Type B pancreatic cell (in vitro differentiated cells): ENCODE measurements around the gene SLC27A3. TPM values are rescaled to one million over a fixed set of nuclear protein-coding genes. Genes with fewer than 3 reads are reported as not detected.
"Not testable (repeated sequence)": the region's sequence is repeated elsewhere in the genome, so short reads cannot be mapped to it uniquely, and the experiment has no call there.

Experiments
- DNase-seq: peaks from one replicate; pipeline ENCODE4 v3.0.0; 2021; ENCODE audit warnings: mixed read lengths; ENCODE audit not compliant: unreplicated experiment; ENCODE audit errors: extremely low spot score
- H3K27ac Mint-ChIP-seq: 2 replicates; pipeline ENCODE4 v1.8.0; 2021; ENCODE audit warnings: mild to moderate bottlenecking, mixed read lengths
- H3K27me3 Mint-ChIP-seq: 2 replicates; pipeline ENCODE4 v1.8.0; 2021; ENCODE audit warnings: mixed read lengths
- H3K36me3 Mint-ChIP-seq: 2 replicates; pipeline ENCODE4 v1.8.0; 2021; ENCODE audit warnings: mixed read lengths
- H3K4me1 Mint-ChIP-seq: one replicate; pipeline ENCODE4 v1.8.0; 2021; ENCODE audit warnings: mixed read lengths; ENCODE audit not compliant: unreplicated experiment
- H3K4me3 Mint-ChIP-seq: 2 replicates; pipeline ENCODE4 v1.8.0; 2021; ENCODE audit warnings: mild to moderate bottlenecking, mixed read lengths
- H3K9me3 Mint-ChIP-seq: 2 replicates; pipeline ENCODE4 v1.8.0; 2021; ENCODE audit warnings: mixed read lengths
- total RNA-seq: library from RNA; stranded (reverse); gene quantifications from 2 replicates; pipeline ENCODE4 v1.2.1, GENCODE V29; 2021; ENCODE audit warnings: low replicate concordance
- TF ChIP-seq, protein P1 (sequence below): fragments of 200-600 bp; sonication (generic); conservative IDR thresholded peaks from 2 replicates; pipeline ENCODE4 v1.5.0; 2021; ENCODE audit warnings: antibody characterized with exemption, mild to moderate bottlenecking

Gene SLC27A3
- total RNA-seq, 1 donor from 2014 or later, result 20.6 TPM

DNA sequence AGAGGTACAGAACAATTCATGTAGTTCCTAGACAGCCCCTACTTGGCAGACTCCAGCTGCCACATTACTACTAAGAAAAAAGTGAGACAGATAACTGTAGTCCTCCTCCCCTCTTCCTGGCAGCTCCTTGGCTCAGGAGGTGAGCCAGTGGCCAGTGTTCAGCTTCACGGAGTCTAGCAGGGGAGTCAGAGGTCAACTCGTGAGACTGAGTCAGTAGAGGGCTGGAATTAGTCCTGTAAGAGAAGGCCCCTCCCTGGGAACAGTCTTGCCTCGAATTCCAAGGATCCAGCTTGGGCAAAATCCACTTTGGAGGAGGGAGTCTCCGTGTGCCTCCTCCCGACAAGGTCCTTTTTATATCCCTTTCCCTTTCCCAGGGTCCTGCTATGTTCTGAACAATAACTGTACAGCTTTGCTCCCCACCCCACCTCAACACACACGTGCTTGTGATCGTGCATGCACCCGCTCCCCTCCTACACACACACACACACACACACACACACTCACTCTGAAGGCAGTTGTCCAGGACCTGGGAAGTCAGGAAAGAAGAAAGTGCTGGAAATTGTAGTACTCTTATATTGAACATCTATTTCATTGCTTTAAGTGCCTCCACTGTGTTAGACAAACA lies 22.5 kb upstream of the SLC27A3 start:
- Mint-ChIP-seq H3K4me1 (peaks cover 6% of the 10 kb centered on the region), H3K36me3 (peaks cover 28% of the 10 kb centered on the region), H3K4me3 (no peak overlapping the region), H3K27me3 (no peaks in the 10 kb centered on the region), H3K27ac (no peak overlapping the region), H3K9me3 (no peaks in the 10 kb centered on the region)
- no peak for DNase-seq
- TF ChIP-seq, protein P1, sequence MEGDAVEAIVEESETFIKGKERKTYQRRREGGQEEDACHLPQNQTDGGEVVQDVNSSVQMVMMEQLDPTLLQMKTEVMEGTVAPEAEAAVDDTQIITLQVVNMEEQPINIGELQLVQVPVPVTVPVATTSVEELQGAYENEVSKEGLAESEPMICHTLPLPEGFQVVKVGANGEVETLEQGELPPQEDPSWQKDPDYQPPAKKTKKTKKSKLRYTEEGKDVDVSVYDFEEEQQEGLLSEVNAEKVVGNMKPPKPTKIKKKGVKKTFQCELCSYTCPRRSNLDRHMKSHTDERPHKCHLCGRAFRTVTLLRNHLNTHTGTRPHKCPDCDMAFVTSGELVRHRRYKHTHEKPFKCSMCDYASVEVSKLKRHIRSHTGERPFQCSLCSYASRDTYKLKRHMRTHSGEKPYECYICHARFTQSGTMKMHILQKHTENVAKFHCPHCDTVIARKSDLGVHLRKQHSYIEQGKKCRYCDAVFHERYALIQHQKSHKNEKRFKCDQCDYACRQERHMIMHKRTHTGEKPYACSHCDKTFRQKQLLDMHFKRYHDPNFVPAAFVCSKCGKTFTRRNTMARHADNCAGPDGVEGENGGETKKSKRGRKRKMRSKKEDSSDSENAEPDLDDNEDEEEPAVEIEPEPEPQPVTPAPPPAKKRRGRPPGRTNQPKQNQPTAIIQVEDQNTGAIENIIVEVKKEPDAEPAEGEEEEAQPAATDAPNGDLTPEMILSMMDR, result no peak

DNA sequence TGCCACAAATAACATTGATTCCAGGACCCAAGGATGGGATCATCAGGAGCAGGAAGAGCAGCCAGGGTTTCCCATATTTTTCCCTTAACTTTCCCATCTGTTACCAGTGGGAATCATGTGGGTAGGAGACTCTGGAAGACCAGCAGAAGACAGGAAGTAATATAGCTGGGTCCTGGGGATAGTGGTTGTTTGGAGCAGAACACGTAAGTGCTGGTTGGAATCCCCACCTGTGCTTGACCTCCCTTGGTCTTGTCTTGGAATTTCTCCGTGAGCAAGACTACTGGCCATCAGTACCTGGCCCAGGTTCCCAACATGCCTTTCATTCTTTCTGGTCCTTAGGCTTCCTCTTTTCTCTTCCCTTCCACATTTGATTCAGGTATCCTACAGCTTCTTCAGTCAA lies 20.9 kb upstream of the SLC27A3 start:
- Mint-ChIP-seq H3K4me1 (peaks cover 4% of the 10 kb centered on the region), H3K9me3 (no peaks in the 10 kb centered on the region), H3K27ac (no peak overlapping the region), H3K27me3 (no peaks in the 10 kb centered on the region), H3K36me3 (peaks cover 24% of the 10 kb centered on the region), H3K4me3 (no peak overlapping the region)
- DNase-seq, result no peak
- TF ChIP-seq, protein P1, result no peak

DNA sequence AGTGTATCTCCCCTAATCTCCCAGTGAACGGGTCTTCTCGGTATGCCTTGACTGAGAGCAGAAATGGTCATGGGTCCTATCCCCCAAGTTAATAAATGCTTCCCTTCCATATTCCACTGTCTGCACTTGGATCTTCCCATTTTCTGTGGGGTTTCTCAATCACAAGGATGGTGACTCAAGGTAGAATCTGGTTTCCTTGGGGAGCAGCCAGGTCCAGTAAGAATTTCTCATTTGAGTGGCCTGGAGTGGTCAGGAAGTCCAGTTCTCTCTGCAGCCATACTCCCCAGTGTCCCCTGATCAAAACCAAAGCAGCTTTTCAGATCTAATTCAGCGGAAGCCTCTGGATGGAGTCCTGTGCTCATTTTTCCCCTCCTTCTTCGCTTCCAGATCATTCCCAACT lies 14.8 kb upstream of the SLC27A3 start:
- H3K4me1 Mint-ChIP-seq, result no peaks in the 10 kb centered on the region
- no peak overlapping the region for H3K4me3 Mint-ChIP-seq
- no peaks in the 10 kb centered on the region for H3K27me3 Mint-ChIP-seq
- H3K36me3 Mint-ChIP-seq, result peaks cover 20% of the 10 kb centered on the region
- DNase-seq, result no peak
- TF ChIP-seq, protein P1, result no peak
- H3K9me3 Mint-ChIP-seq, result no peaks in the 10 kb centered on the region
- H3K27ac Mint-ChIP-seq, result no peak overlapping the region

DNA sequence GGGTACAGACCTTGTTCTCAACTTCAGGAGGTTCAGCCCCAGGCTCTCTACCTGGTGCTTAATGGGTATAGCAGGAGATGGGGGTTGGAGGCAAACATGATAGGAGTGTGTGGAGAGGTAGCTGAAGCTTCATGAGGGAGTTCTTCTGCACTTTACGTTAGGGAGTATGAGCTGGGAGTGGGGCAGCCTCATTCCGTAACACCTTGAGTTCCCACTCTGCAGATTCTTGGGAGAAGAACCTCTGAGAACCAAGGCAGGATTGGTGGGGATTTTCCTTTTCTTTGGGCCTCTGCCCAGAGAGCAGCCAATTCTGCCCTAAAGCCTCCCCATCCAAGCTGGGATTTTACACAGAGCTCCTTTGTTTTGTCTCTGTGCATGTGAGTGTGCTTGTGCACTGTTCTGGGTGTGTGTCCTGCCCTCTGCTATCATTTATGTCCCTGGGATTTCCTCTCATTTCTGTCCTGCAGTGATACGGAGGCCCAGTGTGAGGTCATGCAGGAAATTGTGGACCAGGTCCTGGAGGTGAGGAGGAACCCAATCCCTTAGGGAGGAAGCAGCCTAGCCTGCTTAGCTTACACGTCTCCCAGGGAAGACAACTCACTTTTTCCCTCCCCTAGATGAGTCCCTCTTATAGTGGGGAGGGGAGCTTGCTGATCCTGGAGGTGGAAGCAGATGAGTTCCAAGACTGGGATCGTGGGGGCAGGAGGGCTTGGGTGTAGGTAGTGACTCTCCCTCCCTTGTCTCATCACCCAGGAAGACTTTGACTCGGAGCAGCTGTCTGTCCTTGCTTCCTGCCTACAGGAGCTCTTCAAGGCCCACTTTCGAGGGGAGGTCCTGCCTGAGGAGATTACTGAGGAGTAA lies 11.6 kb upstream of the SLC27A3 start:
- H3K27me3 Mint-ChIP-seq, result no peaks in the 10 kb centered on the region
- no peaks in the 10 kb centered on the region for H3K4me1 Mint-ChIP-seq
- no peak overlapping the region for H3K4me3 Mint-ChIP-seq
- no peaks in the 10 kb centered on the region for H3K9me3 Mint-ChIP-seq
- no peak for DNase-seq
- TF ChIP-seq, protein P1, result no peak
- no peak overlapping the region for H3K27ac Mint-ChIP-seq
- peaks cover 23% of the 10 kb centered on the region for H3K36me3 Mint-ChIP-seq

DNA sequence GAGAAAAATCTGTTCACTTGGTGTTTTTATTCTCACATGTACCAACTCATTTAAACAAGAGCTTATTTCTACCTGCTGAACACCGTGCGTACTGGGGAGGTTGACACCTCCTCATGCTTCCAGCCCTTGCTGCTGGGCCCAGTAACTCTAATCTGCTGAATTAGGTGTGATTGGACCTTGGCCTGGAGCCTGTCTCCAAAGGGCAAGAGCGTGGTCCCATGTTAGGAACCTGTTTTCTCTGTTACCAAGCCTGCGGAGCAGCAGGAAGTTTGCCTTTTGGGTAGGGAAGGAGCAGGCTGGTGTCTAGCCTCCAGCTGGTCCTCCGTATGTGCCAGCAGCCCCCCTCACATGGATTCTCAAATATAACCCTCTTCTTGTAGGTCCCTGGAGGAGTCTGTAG lies 10.9 kb upstream of the SLC27A3 start:
- H3K36me3 Mint-ChIP-seq, result peaks cover 23% of the 10 kb centered on the region
- no peak overlapping the region for H3K4me3 Mint-ChIP-seq
- no peaks in the 10 kb centered on the region for H3K9me3 Mint-ChIP-seq
- no peaks in the 10 kb centered on the region for H3K27me3 Mint-ChIP-seq
- no peak for DNase-seq
- no peak overlapping the region for H3K27ac Mint-ChIP-seq
- TF ChIP-seq, protein P1, result no peak
- H3K4me1 Mint-ChIP-seq, result no peaks in the 10 kb centered on the region

DNA sequence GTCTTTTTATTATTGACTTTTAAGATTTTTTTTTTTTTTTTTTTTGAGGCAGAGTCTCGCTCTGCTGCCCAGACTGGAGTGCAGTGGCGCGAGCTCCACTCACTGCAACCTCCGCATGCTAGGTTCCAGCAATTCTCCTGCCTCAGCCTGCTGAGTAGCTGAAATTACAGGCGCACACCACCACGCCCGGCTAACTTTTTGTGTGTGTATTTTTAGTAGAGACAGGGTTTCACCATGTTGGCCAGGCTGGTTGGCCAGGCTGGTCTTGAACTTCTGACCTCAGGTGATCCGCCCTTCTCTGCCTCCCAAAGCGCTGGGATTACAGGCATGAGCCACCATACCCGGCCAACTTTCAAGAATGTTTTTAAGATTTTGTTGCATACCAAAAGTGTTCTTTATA lies 8.5 kb upstream of the SLC27A3 start:
- H3K27me3 Mint-ChIP-seq, H3K9me3 Mint-ChIP-seq, DNase-seq, H3K4me1 Mint-ChIP-seq, H3K4me3 Mint-ChIP-seq, H3K27ac Mint-ChIP-seq: not testable (repeated sequence)
- H3K36me3 Mint-ChIP-seq, result peaks cover 17% of the 10 kb centered on the region
